Measurements from ENCODE around the gene COL27A1. TPM values are rescaled to one million over a fixed set of nuclear protein-coding genes. Genes with fewer than 3 reads are reported as not detected.

Gene COL27A1
- total RNA-seq, 1 donor from 2014 or later, result 0.41 TPM

- DNase-seq (ENCODE audit: low spot score in 2 of 2) (no peak), FAIRE-seq (no peak)
Measured at GRCh38 chr9:114278356-114278755, 123.0 kb downstream of the COL27A1 start.

GRCh38 chr9:114278881-114279570, 123.7 kb downstream of the COL27A1 start:
- FAIRE-seq, result no peak

GRCh38 chr9:114279693-114280092, 124.4 kb downstream of the COL27A1 start:
- DNase-seq (ENCODE audit: low spot score in 2 of 2) (no peak), FAIRE-seq (no peak)

More at GRCh38 chr9:114278881-114279570, 123.7 kb downstream of the COL27A1 start:
- DNase-seq (ENCODE audit: low spot score in 2 of 2), result no peak

- no peak for FAIRE-seq
Measured at GRCh38 chr9:114280636-114281472, 125.5 kb downstream of the COL27A1 start.

GRCh38 chr9:114281473-114282103, 126.3 kb downstream of the COL27A1 start:
- DNase-seq (ENCODE audit: low spot score in 2 of 2), result no peak
- no peak for FAIRE-seq

More at GRCh38 chr9:114280636-114281472, 125.5 kb downstream of the COL27A1 start:
- DNase-seq (ENCODE audit: low spot score in 2 of 2), result no peak

GRCh38 chr9:114282104-114282485, 126.8 kb downstream of the COL27A1 start:
- FAIRE-seq (no peak), DNase-seq (ENCODE audit: low spot score in 2 of 2) (no peak)

GRCh38 chr9:114282507-114282906, 127.2 kb downstream of the COL27A1 start:
- no peak for DNase-seq (ENCODE audit: low spot score in 2 of 2)
- FAIRE-seq, result no peak

- DNase-seq (ENCODE audit: low spot score in 2 of 2) (no peak), FAIRE-seq (no peak)
Measured at GRCh38 chr9:114282926-114283325, 127.6 kb downstream of the COL27A1 start.

- no peak for DNase-seq (ENCODE audit: low spot score in 2 of 2)
- no peak for FAIRE-seq
Measured at GRCh38 chr9:114283551-114284111, 128.3 kb downstream of the COL27A1 start.

- FAIRE-seq, result no peak
Measured at GRCh38 chr9:114284316-114285060, 129.2 kb downstream of the COL27A1 start.

GRCh38 chr9:114285166-114285867, 130.0 kb downstream of the COL27A1 start:
- FAIRE-seq (no peak), DNase-seq (ENCODE audit: low spot score in 2 of 2) (no peak)

More at GRCh38 chr9:114284316-114285060, 129.2 kb downstream of the COL27A1 start:
- DNase-seq (ENCODE audit: low spot score in 2 of 2), result no peak

- FAIRE-seq, result no peak
Measured at GRCh38 chr9:114286146-114286679, 130.9 kb downstream of the COL27A1 start.

GRCh38 chr9:114287001-114287762, 131.8 kb downstream of the COL27A1 start:
- DNase-seq (ENCODE audit: low spot score in 2 of 2), result no peak
- no peak for FAIRE-seq

More at GRCh38 chr9:114286146-114286679, 130.9 kb downstream of the COL27A1 start:
- DNase-seq (ENCODE audit: low spot score in 2 of 2), result no peak

GRCh38 chr9:114287763-114288192, 132.4 kb downstream of the COL27A1 start:
- DNase-seq (ENCODE audit: low spot score in 2 of 2), result no peak
- FAIRE-seq, result no peak

- DNase-seq (ENCODE audit: low spot score in 2 of 2) (no peak), FAIRE-seq (no peak)
Measured at GRCh38 chr9:114288193-114289091, 133.1 kb downstream of the COL27A1 start.

- DNase-seq (ENCODE audit: low spot score in 2 of 2), result no peak
- FAIRE-seq, result no peak
Measured at GRCh38 chr9:114289106-114289505, 133.8 kb downstream of the COL27A1 start.
